HUDEP-2 (cell line): Measurements from ENCODE around the gene RPS14.
A peak's percentile ranks its signal among the peaks of the same experiment; 100 is the strongest.
"Not testable (repeated sequence)": the region's sequence is repeated elsewhere in the genome, so short reads cannot be mapped to it uniquely, and the experiment has no call there.

ENCODE experiments used
- DNase-seq, 76 experiments: peaks; one replicate each; lab custom pipeline; 2025; ENCODE audit not compliant: unreplicated experiment in 76 of 76; lab: John Stamatoyannopoulos, UW

The RPS14 gene

GRCh38 chr5:150447188-150447587, 2.4 kb downstream of the RPS14 start:
- no peak for DNase-seq

- no peak for DNase-seq
These were observed 3.0 kb downstream of the RPS14 start for GRCh38 chr5:150446583-150446982.

- DNase-seq: no peak
These were observed 3.5 kb downstream of the RPS14 start for GRCh38 chr5:150446088-150446487.

GRCh38 chr5:150444770-150445169, 4.8 kb downstream of the RPS14 start:
- no peak for DNase-seq

- DNase-seq: peak in 1 of 76 experiments; percentile 27
These were observed 6.1 kb downstream of the RPS14 start for GRCh38 chr5:150443242-150444075.

- peak in 2 of 76 experiments; percentile 6 to 8 for DNase-seq
These were observed 6.8 kb downstream of the RPS14 start for GRCh38 chr5:150442699-150443080.

- peak in 1 of 76 experiments; percentile 13 for DNase-seq
These were observed 7.5 kb downstream of the RPS14 start for GRCh38 chr5:150441813-150442698.

- DNase-seq: peak in 30 of 76 experiments; percentile 5 to 54 (median 32)
These were observed 8.4 kb downstream of the RPS14 start for GRCh38 chr5:150440948-150441812.

GRCh38 chr5:150438873-150439546, 10.5 kb downstream of the RPS14 start:
- peak in 6 of 76 experiments; percentile 6 to 14 (median 10) for DNase-seq

- DNase-seq: peak in 72 of 76 experiments; percentile 12 to 86 (median 71)
These were observed 13.3 kb downstream of the RPS14 start for GRCh38 chr5:150436141-150436680.

GRCh38 chr5:150434464-150434863, 15.1 kb downstream of the RPS14 start:
- no peak for DNase-seq

- no peak for DNase-seq
These were observed 18.0 kb downstream of the RPS14 start for GRCh38 chr5:150431574-150431973.

- no peak for DNase-seq
These were observed 18.5 kb downstream of the RPS14 start for GRCh38 chr5:150431048-150431447.

- no peak for DNase-seq
These were observed 20.1 kb downstream of the RPS14 start for GRCh38 chr5:150429410-150429873.

- DNase-seq: no peak
These were observed 20.6 kb downstream of the RPS14 start for GRCh38 chr5:150428978-150429377.

GRCh38 chr5:150428106-150428876, 21.2 kb downstream of the RPS14 start:
- DNase-seq: no peak

- DNase-seq: not testable (repeated sequence)
These were observed 23.4 kb downstream of the RPS14 start for GRCh38 chr5:150426165-150426564.

GRCh38 chr5:150422758-150423157, 26.8 kb downstream of the RPS14 start:
- DNase-seq: no peak

- DNase-seq: no peak
These were observed 27.5 kb downstream of the RPS14 start for GRCh38 chr5:150422075-150422474.
